Sigmoid colon (tissue), 4 donors: Measurements from ENCODE around the gene DTYMK.

Source experiments
- CTCF ChIP-seq, 4 experiments: fragments of 450-650 bp in 3 of 4; fragments of 200-600 bp in 1 of 4; IDR thresholded peaks; one replicate each; pipeline ENCODE4 v1.5.1; 2016 to 2019; ENCODE audit warnings: antibody characterized with exemption in 4 of 4, mild to moderate bottlenecking in 3 of 4, moderate library complexity in 2 of 4
- POLR2A ChIP-seq, 2 donors: fragments of 450-650 bp; IDR thresholded peaks; one replicate each; pipeline ENCODE4 v1.6.1; 2016; ENCODE audit warnings: antibody characterized with exemption in 2 of 2, mild to moderate bottlenecking in 2 of 2, moderate library complexity in 2 of 2
- POLR2AphosphoS5 ChIP-seq, 4 donors: sonication (generic); formaldehyde crosslinking; IDR thresholded peaks; one replicate each; pipeline ENCODE4 v1.6.1; 2017; ENCODE audit warnings: antibody characterized with exemption in 4 of 4

GRCh38 chr2:241640165-241640795 lies 46.3 kb downstream of the DTYMK start:
- TF ChIP-seq CTCF (IDR thresholded peaks at IDR 0.05) (no peak), POLR2AphosphoS5 (IDR thresholded peaks at IDR 0.05) (no peak), POLR2A (IDR thresholded peaks at IDR 0.05) (no peak)
